Measurements from ENCODE around the gene NUP210L. TPM values are rescaled to one million over a fixed set of nuclear protein-coding genes. Genes with fewer than 3 reads are reported as not detected.

The NUP210L gene
- total and polyA plus RNA-seq, 2 donors (not counting 3 experiments of a cell fraction or from before 2014, with no cell fraction given): 0.01 to 0.07 TPM

DNA sequence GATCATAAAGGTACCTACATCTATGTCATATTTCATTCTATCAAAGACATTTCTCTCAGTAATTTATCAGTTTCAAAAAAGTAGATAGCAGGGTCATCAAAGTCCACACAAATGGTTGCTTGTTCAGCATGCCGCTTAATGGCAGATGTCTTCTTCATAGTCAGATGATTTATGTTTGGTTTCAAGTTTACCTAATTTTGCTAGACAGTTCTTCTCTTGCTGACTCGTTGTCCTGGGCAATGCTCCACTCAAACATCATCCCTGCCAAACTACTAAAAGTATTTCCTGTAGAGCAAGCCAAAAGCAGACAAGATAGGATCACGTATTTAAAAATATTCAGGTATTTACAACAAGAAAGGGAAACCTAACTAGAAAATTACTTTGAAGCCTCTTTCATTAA, 13.6 kb downstream of the NUP210L start:
- no peaks in the 10 kb centered on the region for H3K36me3 ChIP-seq (ENCODE audit: control insufficient read depth in 2 of 2, extremely low read depth in 1 of 2, insufficient read depth in 2 of 2, low read length in 2 of 2)
- H3K4me3 ChIP-seq (replicated peaks in 1 of 3; ENCODE audit: insufficient read depth in 1 of 3, low read depth in 1 of 3, low read length in 3 of 3): no peak overlapping the region
- ChIA-PET CTCF (no interaction called here), POLR2A (no interaction called here)
- H3K27me3 ChIP-seq (ENCODE audit: control insufficient read depth in 2 of 2, insufficient read depth in 2 of 2, low read length in 2 of 2): no peaks in the 10 kb centered on the region
- DNase-seq (ENCODE audit: low read depth, low spot score): no peak
- H3K79me2 ChIP-seq (ENCODE audit: control insufficient read depth, insufficient read depth, low read length): no peaks in the 10 kb centered on the region
- H3K9me1 ChIP-seq (replicated peaks; ENCODE audit: control insufficient read depth, extremely low read depth, insufficient read depth, low read length): no peaks in the 10 kb centered on the region
- no peak overlapping the region for H3K9ac ChIP-seq (replicated peaks; ENCODE audit: extremely low read depth, insufficient read depth, low read length)
- no peak overlapping the region for H3K27ac ChIP-seq (ENCODE audit: insufficient read depth, low read depth, low read length)
- intact Hi-C loops (cut with micrococcal nuclease) (no loop called here), dilution Hi-C loops (cut with MboI; ENCODE audit: extremely low pct_ligation_motif_present, low sequenced_read_pairs) (no loop called here)
- H3K9me3 ChIP-seq (replicated peaks; ENCODE audit: control insufficient read depth, insufficient read depth, low read length): no peaks in the 10 kb centered on the region
- no peak overlapping the region for H3K4me2 ChIP-seq (ENCODE audit: insufficient read depth, low read length)
- TF ChIP-seq MYC (IDR thresholded peaks at IDR 0.05; ENCODE audit: low read depth, low read length) (no peak), POLR2AphosphoS5 (IDR thresholded peaks at IDR 0.05; ENCODE audit: insufficient read depth, low read depth, low read length) (no peak), FOS (IDR thresholded peaks at IDR 0.05; ENCODE audit: borderline replicate concordance, insufficient read depth, low read length) (no peak), EZH2 (IDR thresholded peaks at IDR 0.05; ENCODE audit: borderline replicate concordance, low read depth, low read length, severe bottlenecking) (no peak), POLR2A (IDR thresholded peaks at IDR 0.05; ENCODE audit: low read depth, low read length) (no peak), GATA2 (IDR thresholded peaks at IDR 0.05; ENCODE audit: insufficient read depth, insufficient read length, low read depth, low read length) (no peak), JUN (IDR thresholded peaks at IDR 0.05; ENCODE audit: borderline replicate concordance, insufficient read depth, insufficient read length, low read depth) (no peak)
- H3K4me1 ChIP-seq (ENCODE audit: control insufficient read depth, extremely low read depth, insufficient read depth, low read length): no peaks in the 10 kb centered on the region
- no peak for FAIRE-seq
- BruUV-seq (replicated peaks): no TSS peak
- H2AFZ ChIP-seq (ENCODE audit: low read depth, low read length): no peak overlapping the region
- H4K20me1 ChIP-seq (replicated peaks; ENCODE audit: control insufficient read depth, extremely low read depth, insufficient read depth, low read length): no peaks in the 10 kb centered on the region

DNA sequence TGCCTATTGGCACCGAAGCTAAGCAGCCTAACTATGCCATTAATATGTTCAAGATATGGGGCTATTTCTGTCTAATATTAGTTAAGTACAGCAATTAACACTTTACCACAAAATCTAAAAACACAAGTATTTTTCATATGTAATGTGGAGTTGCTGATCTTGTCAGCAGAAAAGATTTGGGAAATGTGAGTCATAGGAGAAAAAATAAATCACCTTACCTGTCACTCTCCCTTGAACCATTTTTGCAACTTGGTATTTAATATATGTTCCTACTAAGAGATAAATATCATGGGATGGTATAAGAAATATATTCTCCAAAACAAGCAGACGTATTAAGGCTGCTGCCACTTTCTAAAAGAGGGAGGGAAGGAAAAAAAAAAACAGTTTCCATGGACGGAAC, 17.0 kb downstream of the NUP210L start:
- FAIRE-seq: no peak
- Histone ChIP-seq H4K20me1 (replicated peaks; ENCODE audit: control insufficient read depth, extremely low read depth, insufficient read depth, low read length) (no peaks in the 10 kb centered on the region), H3K79me2 (ENCODE audit: control insufficient read depth, insufficient read depth, low read length) (no peaks in the 10 kb centered on the region), H3K27me3 (ENCODE audit: control insufficient read depth in 2 of 2, insufficient read depth in 2 of 2, low read length in 2 of 2) (no peaks in the 10 kb centered on the region), H3K4me1 (ENCODE audit: control insufficient read depth, extremely low read depth, insufficient read depth, low read length) (no peaks in the 10 kb centered on the region), H2AFZ (ENCODE audit: low read depth, low read length) (no peak overlapping the region), H3K4me3 (replicated peaks in 1 of 3; ENCODE audit: insufficient read depth in 1 of 3, low read depth in 1 of 3, low read length in 3 of 3) (no peak overlapping the region), H3K9ac (replicated peaks; ENCODE audit: extremely low read depth, insufficient read depth, low read length) (no peak overlapping the region), H3K9me3 (replicated peaks; ENCODE audit: control insufficient read depth, insufficient read depth, low read length) (no peaks in the 10 kb centered on the region), H3K27ac (ENCODE audit: insufficient read depth, low read depth, low read length) (no peak overlapping the region), H3K4me2 (ENCODE audit: insufficient read depth, low read length) (no peak overlapping the region), H3K36me3 (ENCODE audit: control insufficient read depth in 2 of 2, extremely low read depth in 1 of 2, insufficient read depth in 2 of 2, low read length in 2 of 2) (no peaks in the 10 kb centered on the region), H3K9me1 (replicated peaks; ENCODE audit: control insufficient read depth, extremely low read depth, insufficient read depth, low read length) (no peaks in the 10 kb centered on the region)
- no peak for DNase-seq (ENCODE audit: low read depth, low spot score)
- BruUV-seq (replicated peaks): no TSS peak
- no peak for TF ChIP-seq EZH2 (IDR thresholded peaks at IDR 0.05; ENCODE audit: borderline replicate concordance, low read depth, low read length, severe bottlenecking)
- TF ChIP-seq, protein P1, sequence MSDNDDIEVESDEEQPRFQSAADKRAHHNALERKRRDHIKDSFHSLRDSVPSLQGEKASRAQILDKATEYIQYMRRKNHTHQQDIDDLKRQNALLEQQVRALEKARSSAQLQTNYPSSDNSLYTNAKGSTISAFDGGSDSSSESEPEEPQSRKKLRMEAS (IDR thresholded peaks at IDR 0.05; ENCODE audit: insufficient read depth, insufficient read length): no peak
- TF ChIP-seq FOS (IDR thresholded peaks at IDR 0.05; ENCODE audit: borderline replicate concordance, insufficient read depth, low read length): no peak
- TF ChIP-seq POLR2AphosphoS5 (IDR thresholded peaks at IDR 0.05; ENCODE audit: insufficient read depth, low read depth, low read length): no peak
- no peak for TF ChIP-seq GATA2 (IDR thresholded peaks at IDR 0.05; ENCODE audit: insufficient read depth, insufficient read length, low read depth, low read length)
- TF ChIP-seq MYC (IDR thresholded peaks at IDR 0.05; ENCODE audit: low read depth, low read length): no peak
- TF ChIP-seq, protein P2, sequence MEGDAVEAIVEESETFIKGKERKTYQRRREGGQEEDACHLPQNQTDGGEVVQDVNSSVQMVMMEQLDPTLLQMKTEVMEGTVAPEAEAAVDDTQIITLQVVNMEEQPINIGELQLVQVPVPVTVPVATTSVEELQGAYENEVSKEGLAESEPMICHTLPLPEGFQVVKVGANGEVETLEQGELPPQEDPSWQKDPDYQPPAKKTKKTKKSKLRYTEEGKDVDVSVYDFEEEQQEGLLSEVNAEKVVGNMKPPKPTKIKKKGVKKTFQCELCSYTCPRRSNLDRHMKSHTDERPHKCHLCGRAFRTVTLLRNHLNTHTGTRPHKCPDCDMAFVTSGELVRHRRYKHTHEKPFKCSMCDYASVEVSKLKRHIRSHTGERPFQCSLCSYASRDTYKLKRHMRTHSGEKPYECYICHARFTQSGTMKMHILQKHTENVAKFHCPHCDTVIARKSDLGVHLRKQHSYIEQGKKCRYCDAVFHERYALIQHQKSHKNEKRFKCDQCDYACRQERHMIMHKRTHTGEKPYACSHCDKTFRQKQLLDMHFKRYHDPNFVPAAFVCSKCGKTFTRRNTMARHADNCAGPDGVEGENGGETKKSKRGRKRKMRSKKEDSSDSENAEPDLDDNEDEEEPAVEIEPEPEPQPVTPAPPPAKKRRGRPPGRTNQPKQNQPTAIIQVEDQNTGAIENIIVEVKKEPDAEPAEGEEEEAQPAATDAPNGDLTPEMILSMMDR (IDR thresholded peaks at IDR 0.05; ENCODE audit: extremely low read depth in 1 of 2, insufficient read depth in 1 of 2, low read depth in 1 of 2, low read length in 2 of 2): no peak
- TF ChIP-seq JUN (IDR thresholded peaks at IDR 0.05; ENCODE audit: borderline replicate concordance, insufficient read depth, insufficient read length, low read depth): no peak
- no peak for TF ChIP-seq POLR2A (IDR thresholded peaks at IDR 0.05; ENCODE audit: low read depth, low read length)
- intact Hi-C loops (cut with micrococcal nuclease): no loop called here
- CTCF ChIA-PET: interaction anchor here (0.9 to 1.0 kb wide), 2 partner anchors 11 to 13 kb away, joined by 3 read pairs; no protein-coding TSS in a partner anchor
- dilution Hi-C loops (cut with MboI; ENCODE audit: extremely low pct_ligation_motif_present, low sequenced_read_pairs): no loop called here
- POLR2A ChIA-PET: interaction anchor here (0.7 kb wide), 1 partner anchor 128 kb away, joined by 3 read pairs; no protein-coding TSS in a partner anchor

Data from endothelial cell of umbilical vein (primary cell).